GM19023 (cell line): ENCODE measurements around the gene LMCD1.
A peak's percentile ranks its signal among the peaks of the same experiment; 100 is the strongest.

Experiments
- ATAC-seq: cut with Tn5 transposase; IDR thresholded peaks from one replicate; pipeline ENCODE4 v1.9.1; 2021; ENCODE audit warnings: mild to moderate bottlenecking, moderate library complexity; ENCODE audit not compliant: unreplicated experiment

The LMCD1 gene

DNA sequence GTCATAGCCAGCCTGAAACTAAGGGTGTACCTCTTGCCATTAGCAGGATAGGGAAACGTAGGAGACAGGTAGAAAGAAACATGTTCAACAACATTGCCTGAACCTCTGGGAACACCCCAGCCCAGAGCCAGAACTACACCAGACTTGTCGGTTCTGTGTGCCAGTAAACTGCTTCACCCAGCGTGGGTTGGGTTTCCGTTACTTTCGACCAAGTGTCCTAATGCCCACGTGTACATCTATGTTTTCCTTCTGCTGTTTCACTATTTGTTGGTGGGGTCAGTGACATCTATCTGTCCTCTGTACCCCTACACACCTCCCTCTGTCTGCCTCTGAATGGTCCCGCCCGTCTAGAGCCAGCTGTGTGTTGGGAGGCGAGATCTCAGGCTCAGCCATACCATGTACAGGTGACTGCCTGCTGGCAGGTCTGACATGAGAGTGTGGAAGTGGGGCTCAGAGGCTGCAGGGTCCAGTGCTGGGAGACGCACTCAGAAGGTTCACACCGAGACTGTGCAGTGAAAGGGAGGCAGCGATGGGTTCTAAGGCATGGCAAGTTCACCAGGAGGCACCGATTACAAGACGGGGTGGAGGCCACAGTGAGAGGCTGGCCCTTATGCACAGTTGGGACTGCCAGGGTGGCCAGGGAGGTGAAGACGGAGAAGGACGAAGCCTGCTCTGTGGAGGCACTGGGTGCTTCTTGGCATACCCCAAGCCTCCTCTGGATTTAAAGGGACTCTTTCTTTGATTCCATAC lies 106.6 kb downstream of the LMCD1 start:
- ATAC-seq = no peak

DNA sequence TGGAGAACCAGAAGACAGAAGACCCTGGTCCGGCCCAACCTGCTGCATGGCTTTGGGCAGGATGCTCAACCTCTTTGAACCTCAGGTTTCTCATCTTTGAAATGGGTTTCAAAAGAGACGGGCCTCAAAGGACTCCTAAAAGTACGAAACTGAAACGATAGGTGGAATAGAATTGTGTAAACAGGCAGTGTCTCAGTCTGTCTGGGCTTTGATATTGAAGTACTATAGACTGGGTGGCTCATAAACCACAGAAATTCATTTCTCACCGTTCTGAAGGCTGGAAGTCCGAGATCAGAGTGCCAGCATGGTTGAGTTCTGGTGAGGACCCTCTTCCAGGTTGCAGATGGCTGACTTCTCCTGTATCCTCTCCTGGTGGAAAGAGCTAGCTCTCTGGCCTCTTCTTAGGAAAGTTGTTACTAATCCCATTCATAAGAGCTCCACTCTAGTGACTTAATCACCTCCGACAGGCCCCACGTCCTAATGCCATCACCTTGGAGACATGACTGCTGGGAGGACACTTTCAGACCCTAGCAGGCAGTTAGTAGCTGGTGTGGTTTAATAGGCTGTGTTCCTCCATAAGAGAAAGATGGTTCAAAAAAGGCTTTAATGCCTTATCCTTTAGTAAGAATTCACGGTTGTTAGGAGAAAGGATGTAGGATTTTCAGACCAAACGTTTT lies 107.3 kb downstream of the LMCD1 start:
- ATAC-seq = no peak

DNA sequence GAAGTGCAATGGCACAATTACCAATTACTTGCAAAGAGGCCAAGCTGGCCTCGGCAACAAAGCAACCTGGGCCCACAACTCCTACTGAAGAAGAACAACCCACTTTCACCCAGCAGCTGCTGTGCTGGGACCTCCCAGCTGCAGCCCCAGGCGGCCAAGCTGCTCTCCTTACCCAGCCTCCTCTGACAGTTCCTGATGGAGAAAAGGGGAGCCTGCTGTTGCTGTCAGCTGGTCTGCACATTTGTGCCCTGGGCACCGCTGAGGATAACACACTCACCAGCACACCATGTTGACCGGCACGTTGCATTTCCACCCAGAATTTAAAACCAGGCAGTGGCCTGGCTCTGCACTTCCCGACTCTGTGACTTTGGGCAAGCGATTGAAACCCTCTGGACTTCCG lies 109.3 kb downstream of the LMCD1 start:
- no peak for ATAC-seq

GRCh38 chr3:8617921-8618320 lies 116.3 kb downstream of the LMCD1 start:
- no peak for ATAC-seq

GRCh38 chr3:8618950-8619349 lies 117.3 kb downstream of the LMCD1 start:
- ATAC-seq = no peak

DNA sequence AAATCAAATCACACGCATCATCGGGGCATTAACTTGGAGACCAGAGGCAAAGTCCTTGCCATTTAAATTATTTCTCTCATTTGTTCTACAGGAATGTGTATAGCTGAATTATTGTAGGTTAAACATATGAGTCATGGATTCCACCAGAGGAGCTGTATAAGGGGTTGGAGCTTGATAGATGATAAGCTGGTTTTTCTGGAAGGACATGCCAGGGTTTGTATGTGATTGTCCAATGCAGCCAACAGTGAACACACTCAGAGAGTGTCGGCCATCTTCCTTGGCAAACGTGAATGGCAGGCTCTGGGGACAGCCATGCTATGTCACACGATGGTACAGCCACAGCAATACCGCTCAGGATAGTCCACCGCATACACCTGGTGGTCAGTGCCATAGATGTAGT lies 117.9 kb downstream of the LMCD1 start:
- ATAC-seq = no peak

DNA sequence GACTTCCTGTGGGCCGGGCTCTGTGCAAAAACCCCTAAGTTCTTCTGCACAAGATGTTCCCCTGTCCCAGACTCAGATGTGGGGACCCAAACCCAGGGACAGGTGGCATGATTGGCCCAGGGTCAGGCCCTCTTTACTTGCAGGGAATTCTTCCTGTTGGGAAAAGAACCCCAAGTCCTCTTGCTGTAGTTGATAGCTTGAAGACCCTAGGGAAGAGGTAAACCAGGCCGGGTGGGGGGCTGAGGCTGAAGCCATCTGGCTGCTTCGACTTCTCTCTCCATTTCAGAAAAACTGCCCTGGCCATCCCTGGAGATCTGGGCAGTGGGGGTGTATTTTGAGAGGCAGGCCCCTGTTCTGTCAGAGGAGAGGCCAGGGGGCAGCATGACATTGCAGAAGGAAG lies 119.5 kb downstream of the LMCD1 start:
- ATAC-seq = no peak

DNA sequence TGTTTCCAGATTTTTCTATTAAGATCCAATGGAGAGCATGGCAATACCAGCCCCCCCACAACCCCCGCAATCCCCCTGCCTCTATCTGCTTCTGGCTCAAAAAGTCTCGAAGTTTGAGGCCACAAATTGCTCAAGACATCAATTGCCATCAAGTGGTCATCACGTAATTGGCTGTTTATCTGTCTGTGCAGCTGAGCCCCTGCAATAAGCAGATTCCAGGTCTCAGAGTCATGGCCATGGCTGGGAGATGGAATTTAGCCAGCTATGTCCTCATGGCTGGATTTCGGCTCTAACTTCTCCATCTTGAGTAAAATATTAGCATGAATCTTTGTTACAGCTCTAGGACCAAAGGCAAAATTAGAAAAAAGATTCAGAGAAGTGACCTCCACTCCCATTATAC lies 120.2 kb downstream of the LMCD1 start:
- ATAC-seq = no peak

DNA sequence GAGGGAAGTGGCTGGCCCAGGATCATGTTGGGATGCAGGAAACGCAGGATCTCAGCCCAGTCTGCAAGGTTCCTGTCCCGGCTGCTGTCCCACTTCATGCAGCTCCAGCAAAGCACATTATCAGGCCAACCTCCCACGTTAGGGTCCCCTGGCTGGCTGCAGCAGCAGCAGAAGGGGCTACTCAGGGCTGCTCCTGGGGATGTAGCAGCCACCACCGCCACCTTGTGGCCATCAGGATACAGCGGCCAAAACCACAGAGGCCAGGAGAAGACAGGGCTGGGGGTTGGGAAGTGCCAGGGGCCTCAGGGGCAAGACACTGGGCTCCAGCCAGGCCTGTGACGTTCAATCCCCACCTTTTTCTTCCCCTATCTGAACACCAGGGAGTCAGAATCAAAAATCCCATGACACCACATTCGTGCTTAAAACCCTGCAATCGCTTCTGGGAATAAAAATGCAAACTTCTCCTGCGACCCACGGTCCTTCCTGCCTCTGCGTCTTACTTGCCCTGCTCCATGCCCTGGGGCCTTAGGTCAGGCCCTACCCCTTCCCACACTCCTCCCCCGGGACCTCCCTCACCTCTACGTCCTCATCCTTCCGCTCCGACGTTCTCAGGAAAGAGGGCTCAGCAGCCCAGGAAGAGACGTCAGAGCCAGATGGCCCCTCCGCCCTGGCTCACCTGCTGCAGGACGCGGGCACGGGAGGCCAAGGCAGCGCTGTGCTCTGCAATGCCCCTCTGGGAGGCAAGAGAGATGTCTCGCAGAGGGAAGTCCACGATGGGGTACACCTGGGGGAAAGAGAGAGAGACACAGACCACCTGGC lies 121.5 kb downstream of the LMCD1 start:
- peak; percentile 91 for ATAC-seq

- ATAC-seq = no peak
Observed at GRCh38 chr3:8623741-8624140, 122.1 kb downstream of the LMCD1 start.
